HG03064 (cell line): Measurements from ENCODE around the gene ARHGAP9.

Experiments used
- ATAC-seq: cut with Tn5 transposase; IDR thresholded peaks from one replicate; pipeline ENCODE4 v1.9.1; 2021; ENCODE audit warnings: low read depth; ENCODE audit not compliant: unreplicated experiment

ARHGAP9 gene

DNA sequence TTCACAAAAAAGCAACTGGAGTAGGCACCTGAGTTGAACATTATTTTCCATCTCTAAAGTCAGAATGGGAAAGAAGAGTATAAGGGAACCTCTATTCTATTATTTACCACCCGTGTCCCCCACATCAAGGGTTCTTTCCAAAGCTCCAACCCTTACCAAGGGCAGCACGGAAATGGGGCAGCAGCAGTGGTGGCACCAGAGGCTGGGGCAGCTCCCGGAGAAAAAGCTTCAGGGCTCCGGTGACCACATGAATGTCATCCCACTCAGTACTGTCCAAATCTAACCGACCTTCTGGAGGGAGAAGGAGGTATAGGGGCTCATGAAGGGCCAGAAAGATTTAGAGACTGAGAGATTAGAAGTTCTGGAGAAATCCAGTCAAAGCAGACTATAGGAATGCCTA is 5.8 kb downstream of the ARHGAP9 start:
- no peak for ATAC-seq

- no peak for ATAC-seq
These were observed 6.3 kb downstream of the ARHGAP9 start for GRCh38 chr12:57473392-57473791.

GRCh38 chr12:57472391-57472790 is 7.3 kb downstream of the ARHGAP9 start:
- ATAC-seq = no peak

- no peak for ATAC-seq
These were observed 8.0 kb downstream of the ARHGAP9 start for GRCh38 chr12:57471661-57472060.

DNA sequence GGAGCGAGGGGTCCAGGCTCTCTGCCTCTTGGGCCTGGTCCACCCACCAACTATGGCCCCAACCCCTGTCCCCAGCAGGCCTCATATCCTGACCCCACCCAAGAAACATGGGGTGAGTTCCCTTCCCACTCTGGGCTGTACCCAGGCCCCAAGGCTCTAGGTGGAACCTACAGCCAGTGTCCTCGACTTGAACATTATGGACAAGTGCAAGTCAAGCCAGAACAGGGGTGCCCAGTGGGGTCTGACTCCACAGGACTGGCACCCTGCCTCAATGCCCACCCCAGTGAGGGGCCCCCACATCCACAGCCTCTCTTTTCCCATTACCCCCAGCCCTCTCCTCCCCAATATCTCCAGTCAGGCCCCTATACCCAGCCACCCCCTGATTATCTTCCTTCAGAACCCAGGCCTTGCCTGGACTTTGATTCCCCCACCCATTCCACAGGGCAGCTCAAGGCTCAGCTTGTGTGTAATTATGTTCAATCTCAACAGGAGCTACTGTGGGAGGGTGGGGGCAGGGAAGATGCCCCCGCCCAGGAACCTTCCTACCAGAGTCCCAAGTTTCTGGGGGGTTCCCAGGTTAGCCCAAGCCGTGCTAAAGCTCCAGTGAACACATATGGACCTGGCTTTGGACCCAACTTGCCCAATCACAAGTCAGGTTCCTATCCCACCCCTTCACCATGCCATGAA is 8.6 kb downstream of the ARHGAP9 start:
- no peak for ATAC-seq

DNA sequence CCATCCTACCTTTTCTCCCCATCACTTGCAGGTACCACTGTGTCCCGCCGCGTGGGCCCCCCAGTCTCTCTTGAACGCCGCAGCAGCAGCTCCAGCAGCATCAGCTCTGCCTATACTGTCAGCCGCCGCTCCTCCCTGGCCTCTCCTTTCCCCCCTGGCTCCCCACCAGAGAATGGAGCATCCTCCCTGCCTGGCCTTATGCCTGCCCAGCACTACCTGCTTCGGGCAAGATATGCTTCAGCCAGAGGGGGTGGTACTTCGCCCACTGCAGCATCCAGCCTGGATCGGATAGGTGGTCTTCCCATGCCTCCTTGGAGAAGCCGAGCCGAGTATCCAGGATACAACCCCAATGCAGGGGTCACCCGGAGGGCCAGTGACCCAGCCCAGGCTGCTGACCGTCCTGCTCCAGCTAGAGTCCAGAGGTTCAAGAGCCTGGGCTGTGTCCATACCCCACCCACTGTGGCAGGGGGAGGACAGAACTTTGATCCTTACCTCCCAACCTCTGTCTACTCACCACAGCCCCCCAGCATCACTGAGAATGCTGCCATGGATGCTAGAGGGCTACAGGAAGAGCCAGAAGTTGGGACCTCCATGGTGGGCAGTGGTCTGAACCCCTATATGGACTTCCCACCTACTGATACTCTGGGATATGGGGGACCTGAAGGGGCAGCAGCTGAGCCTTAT is 9.2 kb downstream of the ARHGAP9 start:
- no peak for ATAC-seq

- no peak for ATAC-seq
These were observed 10.1 kb downstream of the ARHGAP9 start for GRCh38 chr12:57469296-57470164.

GRCh38 chr12:57467915-57468314 is 11.8 kb downstream of the ARHGAP9 start:
- no peak for ATAC-seq

DNA sequence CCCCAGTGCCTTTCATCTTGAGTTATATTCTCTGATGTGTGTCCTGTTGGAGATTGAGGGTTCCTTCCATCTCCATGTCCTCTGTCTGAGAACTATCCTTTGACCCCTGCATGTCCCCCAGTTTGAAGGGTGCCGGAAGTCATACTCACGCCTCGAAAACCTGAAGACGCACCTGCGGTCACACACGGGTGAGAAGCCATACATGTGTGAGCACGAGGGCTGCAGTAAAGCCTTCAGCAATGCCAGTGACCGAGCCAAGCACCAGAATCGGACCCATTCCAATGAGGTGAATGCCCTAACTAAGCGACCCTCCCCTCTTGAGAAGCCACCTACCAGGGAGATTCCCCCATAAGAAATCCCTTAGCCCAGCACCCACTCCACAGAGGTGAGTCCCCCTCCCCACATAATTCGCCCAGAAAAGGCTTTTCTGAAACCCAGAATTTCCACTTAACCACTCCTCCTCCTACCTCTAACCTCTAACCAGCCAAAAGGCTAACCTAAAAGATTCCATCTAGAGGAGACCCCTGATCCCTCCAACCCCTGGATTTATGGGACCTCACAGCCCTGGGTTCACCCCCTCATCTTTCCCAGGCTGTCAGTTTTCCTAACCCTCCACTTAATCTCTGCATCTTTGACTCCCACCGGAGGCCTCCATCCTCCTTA is 12.3 kb downstream of the ARHGAP9 start:
- ATAC-seq = no peak

DNA sequence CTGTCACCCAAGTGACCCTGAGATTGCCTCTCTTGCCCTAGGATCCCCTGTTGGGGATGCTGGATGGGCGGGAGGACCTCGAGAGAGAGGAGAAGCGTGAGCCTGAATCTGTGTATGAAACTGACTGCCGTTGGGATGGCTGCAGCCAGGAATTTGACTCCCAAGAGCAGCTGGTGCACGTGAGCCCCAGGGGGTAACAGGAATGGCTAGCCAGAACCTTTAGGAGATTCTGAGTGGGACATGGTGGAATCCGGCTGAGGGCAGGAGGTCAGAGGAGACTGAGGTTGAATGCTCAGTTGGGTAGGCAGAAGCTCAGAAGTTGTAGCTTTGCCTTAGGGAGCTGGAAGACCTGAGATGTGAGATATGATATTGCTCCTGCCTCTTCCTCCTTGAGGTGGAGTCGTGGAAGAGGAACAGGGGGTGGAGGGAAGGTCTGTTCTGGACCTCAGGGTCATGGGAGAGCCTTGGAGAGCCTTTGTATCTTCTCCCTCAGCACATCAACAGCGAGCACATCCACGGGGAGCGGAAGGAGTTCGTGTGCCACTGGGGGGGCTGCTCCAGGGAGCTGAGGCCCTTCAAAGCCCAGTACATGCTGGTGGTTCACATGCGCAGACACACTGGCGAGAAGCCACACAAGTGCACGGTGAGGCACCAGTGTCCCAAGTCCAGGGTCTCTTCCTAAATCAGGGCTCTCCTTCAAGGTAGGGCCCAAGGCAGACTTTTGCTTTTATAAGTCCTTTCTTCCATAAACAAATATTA is 13.7 kb downstream of the ARHGAP9 start:
- no peak for ATAC-seq

- no peak for ATAC-seq
These were observed 14.5 kb downstream of the ARHGAP9 start for GRCh38 chr12:57465030-57465746.

GRCh38 chr12:57464569-57464968 is 15.1 kb downstream of the ARHGAP9 start:
- no peak for ATAC-seq

DNA sequence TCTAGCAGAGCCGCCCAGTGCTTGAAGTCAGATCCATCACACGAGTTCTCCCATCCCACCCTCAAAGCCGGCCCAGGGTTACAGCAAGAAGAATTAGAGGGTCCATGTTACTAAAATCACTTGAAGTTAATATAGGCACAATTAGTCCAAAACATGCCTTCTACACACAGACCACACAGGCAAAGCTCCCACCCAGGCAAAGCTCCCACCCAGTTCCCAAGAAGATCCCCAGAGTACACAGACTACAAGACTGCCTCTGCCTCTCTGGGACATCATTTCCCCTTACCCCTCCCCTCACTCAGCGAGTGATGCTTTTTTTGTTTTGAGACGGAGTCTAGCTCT is 16.8 kb downstream of the ARHGAP9 start:
- no peak for ATAC-seq

- peak; percentile 52 for ATAC-seq
These were observed 17.3 kb downstream of the ARHGAP9 start for GRCh38 chr12:57462251-57462911.

- ATAC-seq = no peak
These were observed 17.8 kb downstream of the ARHGAP9 start for GRCh38 chr12:57461917-57462250.

- no peak for ATAC-seq
These were observed 18.3 kb downstream of the ARHGAP9 start for GRCh38 chr12:57461276-57461916.

DNA sequence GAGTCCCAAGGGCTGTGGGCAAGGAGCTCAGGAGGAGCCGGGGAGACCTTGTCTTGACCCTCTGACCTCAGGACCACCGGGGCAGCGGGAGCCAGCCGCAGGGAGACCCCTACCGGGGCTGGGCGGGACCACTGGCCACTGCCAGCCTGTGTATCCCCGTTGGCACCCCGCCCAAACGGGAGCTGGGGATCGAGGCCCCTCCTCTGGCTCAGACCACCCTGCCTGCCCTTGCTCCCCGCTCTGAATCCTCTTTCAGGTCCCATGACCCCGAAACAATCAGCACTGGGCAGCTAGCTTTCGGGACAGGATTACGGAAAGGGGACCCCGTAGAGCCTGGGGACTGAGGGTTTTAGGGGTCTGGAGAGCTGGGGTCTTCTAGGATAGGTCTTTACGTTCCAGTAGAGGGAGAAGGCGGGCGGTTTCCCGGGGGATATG is 18.8 kb downstream of the ARHGAP9 start:
- ATAC-seq = no peak

DNA sequence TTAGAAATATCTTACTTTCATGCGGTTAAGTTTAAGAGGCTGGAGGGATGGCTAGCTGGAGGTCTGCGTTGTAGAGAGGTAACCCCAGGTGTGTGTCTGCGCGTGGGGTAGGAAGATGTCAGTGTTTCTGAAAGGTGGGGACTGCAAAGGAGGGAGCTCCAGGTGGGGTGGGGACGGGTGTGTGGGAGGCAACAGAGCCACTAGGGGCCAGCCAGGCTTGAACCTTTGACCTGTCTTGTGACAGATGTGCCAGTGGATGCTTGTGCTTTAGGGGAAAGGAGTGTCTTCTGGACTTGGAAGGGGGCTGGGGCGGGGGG is 19.2 kb downstream of the ARHGAP9 start:
- no peak for ATAC-seq
